SK-N-SH (cell line): ENCODE data around the gene RNU6-9. TPM values are rescaled to one million over a fixed set of nuclear protein-coding genes. Genes with fewer than 3 reads are reported as not detected.

Source experiments
- CTCF ChIA-PET: fragments of 300-600, 350-600 bp; formaldehyde crosslinking; extraction: SDS; loops from one replicate; lab custom pipeline; 2021; lab: Yijun Ruan, JAX
- POLR2A ChIA-PET: fragments of 350-600 bp; sonication (Branson Sonifier 250); formaldehyde crosslinking; extraction: SDS; loops from one replicate; lab custom pipeline; 2020; ENCODE audit warnings: antibody characterized with exemption, inconsistent platforms; lab: Yijun Ruan, JAX
- DNase-seq: peaks from one replicate; pipeline ENCODE4 v3.0.0; 2012
- H2AFZ ChIP-seq: fragments of 200-600 bp; sonication (generic); 2 replicates; pipeline ENCODE4 v1.8.1; 2016; ENCODE audit warnings: antibody characterized with exemption, mild to moderate bottlenecking, low read depth
- H3F3A ChIP-seq: fragments of 200-600 bp; sonication (generic); replicated peaks from 2 replicates; pipeline ENCODE3; 2016; ENCODE audit warnings: antibody characterized with exemption, mild to moderate bottlenecking; ENCODE audit not compliant: insufficient read depth
- H3K27ac ChIP-seq, 2 experiments: fragments of 200-500 bp in 1 of 2; fragments of 200-600 bp in 1 of 2; sonication (Bioruptor generic) in 1 of 2; sonication (generic), shearing (Covaris generic) in 1 of 2; 2 replicates each; pipeline versions ENCODE4 v1.5.1 to v1.6.1; 2014 to 2016; ENCODE audit warnings: low read depth in 2 of 2, inconsistent platforms in 1 of 2, low read length in 1 of 2, mild to moderate bottlenecking in 1 of 2, mixed read lengths in 1 of 2
- H3K27me3 ChIP-seq: fragments of 200-600 bp; sonication (generic), shearing (Covaris generic); 2 replicates; pipeline ENCODE4 v1.6.1; 2016; ENCODE audit warnings: mixed run types; ENCODE audit not compliant: insufficient read depth
- H3K36me3 ChIP-seq, 2 experiments: fragments of 200-500 bp in 1 of 2; fragments of 200-600 bp in 1 of 2; sonication (Bioruptor generic) in 1 of 2; sonication (generic) in 1 of 2; replicated peaks in 1 of 2; 2 replicates each; pipeline versions ENCODE3 to v1.5.1; 2014 to 2016; ENCODE audit warnings: low read length in 1 of 2, mild to moderate bottlenecking in 1 of 2; ENCODE audit not compliant: insufficient read depth in 2 of 2, control insufficient read depth in 1 of 2
- H3K4me1 ChIP-seq, 2 experiments: fragments of 200-500 bp in 1 of 2; fragments of 200-600 bp in 1 of 2; sonication (Bioruptor generic) in 1 of 2; sonication (generic), shearing (Covaris generic) in 1 of 2; 2 replicates each; pipeline versions ENCODE4 v1.5.1 to v1.6.1; 2014 to 2016; ENCODE audit warnings: low read depth in 1 of 2, low read length in 1 of 2, mixed run types in 1 of 2; ENCODE audit not compliant: insufficient read depth in 2 of 2, control insufficient read depth in 1 of 2
- H3K4me2 ChIP-seq: fragments of 200-600 bp; sonication (generic), shearing (Covaris generic); 2 replicates; pipeline ENCODE4 v1.6.1; 2017; ENCODE audit warnings: mixed run types
- H3K4me3 ChIP-seq, 2 experiments: fragments of 200-500 bp in 1 of 2; fragments of 200-600 bp in 1 of 2; sonication (Bioruptor generic) in 1 of 2; sonication (generic), shearing (Covaris generic) in 1 of 2; 2 replicates each; pipeline versions ENCODE4 v1.5.1 to v1.8.1; 2014 to 2016; ENCODE audit warnings: low read depth in 2 of 2, inconsistent platforms in 1 of 2, low read length in 1 of 2, mild to moderate bottlenecking in 1 of 2, mixed read lengths in 1 of 2, moderate library complexity in 1 of 2
- H3K79me2 ChIP-seq: fragments of 200-600 bp; sonication (generic); 2 replicates; pipeline ENCODE4 v1.8.1; 2017; ENCODE audit warnings: mild to moderate bottlenecking; ENCODE audit not compliant: insufficient read depth
- H3K9ac ChIP-seq: fragments of 200-600 bp; sonication (generic); 2 replicates; pipeline ENCODE4 v1.6.1; 2017; ENCODE audit warnings: mixed run types
- H3K9me2 ChIP-seq: fragments of 200-600 bp; sonication (generic); 2 replicates; pipeline ENCODE4 v1.6.1; 2017; ENCODE audit warnings: mixed run types
- H3K9me3 ChIP-seq: fragments of 200-600 bp; sonication (generic); 2 replicates; pipeline ENCODE4 v1.6.1; 2017; ENCODE audit warnings: mixed run types, mild to moderate bottlenecking, moderate library complexity
- H4K20me1 ChIP-seq: fragments of 200-600 bp; sonication (generic); 2 replicates; pipeline ENCODE4 v1.6.1; 2017; ENCODE audit warnings: mild to moderate bottlenecking, mixed run types; ENCODE audit not compliant: insufficient read depth
- CHD2 ChIP-seq: fragments of 150-350 bp; IDR thresholded peaks from 2 replicates; pipeline ENCODE4 v1.6.1; 2018; ENCODE audit warnings: low read length; ENCODE audit not compliant: partially characterized antibody
- FOSL2 ChIP-seq: IDR thresholded peaks from 2 replicates; pipeline ENCODE4 v1.4.0; 2012; ENCODE audit warnings: low read depth, mild to moderate bottlenecking, moderate library complexity, borderline replicate concordance
- FOXM1 ChIP-seq: IDR thresholded peaks from 2 replicates; pipeline ENCODE4 v1.4.0; 2012; ENCODE audit warnings: low read depth, mild to moderate bottlenecking
- JUND ChIP-seq: IDR thresholded peaks from 2 replicates; pipeline ENCODE4 v1.4.0; 2012
- MAX ChIP-seq: IDR thresholded peaks from 2 replicates; pipeline ENCODE4 v1.4.0; 2012; ENCODE audit warnings: low read depth
- NFIC ChIP-seq: IDR thresholded peaks from 2 replicates; pipeline ENCODE4 v1.4.0; 2012; ENCODE audit warnings: borderline replicate concordance
- NRF1 ChIP-seq: IDR thresholded peaks from 2 replicates; pipeline ENCODE4 v1.6.1; 2012; ENCODE audit warnings: low read depth, mild to moderate bottlenecking, low read length
- POLR2AphosphoS5 ChIP-seq: IDR thresholded peaks from 2 replicates; pipeline ENCODE4 v1.6.1; 2012; ENCODE audit warnings: low read depth, low read length
- REST ChIP-seq: IDR thresholded peaks from 2 replicates; pipeline ENCODE4 v1.6.1; 2012; ENCODE audit warnings: mild to moderate bottlenecking, low read depth, low read length, moderate library complexity
- RFX5 ChIP-seq: IDR thresholded peaks from 2 replicates; pipeline ENCODE4 v1.6.1; 2012; ENCODE audit warnings: mild to moderate bottlenecking, improper control_type of control experiment, low read length
- RXRA ChIP-seq: IDR thresholded peaks from 2 replicates; pipeline ENCODE4 v1.4.0; 2012; ENCODE audit warnings: low read depth, mild to moderate bottlenecking, borderline replicate concordance
- SMC3 ChIP-seq: IDR thresholded peaks from 2 replicates; pipeline ENCODE4 v1.6.1; 2012; ENCODE audit warnings: low read depth, low read length, improper control_type of control experiment
- TAF1 ChIP-seq: IDR thresholded peaks from 2 replicates; pipeline ENCODE4 v1.6.1; 2012; ENCODE audit warnings: low read depth, mild to moderate bottlenecking, low read length, moderate library complexity, borderline replicate concordance
- TCF12 ChIP-seq: IDR thresholded peaks from 2 replicates; pipeline ENCODE4 v1.4.0; 2012
- TEAD4 ChIP-seq: IDR thresholded peaks from 2 replicates; pipeline ENCODE4 v1.4.0; 2012; ENCODE audit warnings: mild to moderate bottlenecking, borderline replicate concordance; ENCODE audit not compliant: insufficient read depth
- USF1 ChIP-seq: IDR thresholded peaks from 2 replicates; pipeline ENCODE4 v1.4.0; 2012; ENCODE audit warnings: low read depth, borderline replicate concordance
- USF2 ChIP-seq: fragments of 150-350 bp; IDR thresholded peaks from 2 replicates; pipeline ENCODE4 v1.6.1; 2017; ENCODE audit warnings: antibody characterized with exemption, low read length, low read depth, borderline replicate concordance
- YY1 ChIP-seq: IDR thresholded peaks from 2 replicates; pipeline ENCODE4 v1.4.0; 2012; ENCODE audit warnings: low read depth, mild to moderate bottlenecking
- ZBTB33 ChIP-seq: IDR thresholded peaks from 2 replicates; pipeline ENCODE4 v1.4.0; 2012; ENCODE audit warnings: low read depth, borderline replicate concordance
- WGBS: methylation state at CpG from one replicate; pipeline ENCODE4 v1.1.6; 2017; ENCODE audit warnings: low lambda C conversion rate; 5-methylcytosine and 5-hydroxymethylcytosine counted together
- polyA plus RNA-seq, 3 experiments: library from polyadenylated mRNA; depleted of rRNA; stranded (reverse); fragments of >200 nt; gene quantifications; 2 replicates each; pipeline ENCODE4 v1.2.3, GENCODE V29; 2012

RNU6-9 gene
- polyA plus RNA-seq, 1 of the 3 experiments (the other 2 are of a cell fraction), result not detected

- DNase-seq, result no peak
- ChIA-PET POLR2A (no interaction called here), CTCF (interaction anchor here (0.8 kb wide), 1 partner anchor 17 kb away, joined by 3 read pairs; no protein-coding TSS in a partner anchor)
- peaks cover 0 to 12% of the 10 kb centered on the region in 2 experiments; a peak in 1 of 4 replicates for H3K4me1 ChIP-seq
- H3K9ac ChIP-seq, result no peak overlapping the region
- no peaks in the 10 kb centered on the region for H4K20me1 ChIP-seq
- no peak overlapping the region for H3K4me3 ChIP-seq
- H3K9me3 ChIP-seq, result no peaks in the 10 kb centered on the region
- no peaks in the 10 kb centered on the region for H3K9me2 ChIP-seq
- H3K36me3 ChIP-seq, result peaks cover 7 to 59% of the 10 kb centered on the region in 2 experiments
- 97% methylated on average over 24 of the region's 34 CpGs for WGBS
- TF ChIP-seq YY1, result no peak
- no peak for TF ChIP-seq NRF1
- no peak for TF ChIP-seq USF2
- TF ChIP-seq FOSL2, result no peak
- TF ChIP-seq RFX5, result no peak
- TF ChIP-seq REST, result no peak
- no peak for TF ChIP-seq TEAD4
- TF ChIP-seq RXRA, result no peak
- TF ChIP-seq NFIC, result no peak
- TF ChIP-seq POLR2AphosphoS5, result no peak
- no peak for TF ChIP-seq ZBTB33
- no peak for TF ChIP-seq JUND
- no peak for TF ChIP-seq TCF12
- no peak for TF ChIP-seq TAF1
- no peak for TF ChIP-seq MAX
- no peak for TF ChIP-seq USF1
- TF ChIP-seq SMC3, result no peak
- TF ChIP-seq CHD2, result no peak
- no peak for TF ChIP-seq FOXM1
- no peak overlapping the region for H3K4me2 ChIP-seq
- no peak overlapping the region for H2AFZ ChIP-seq
- no peaks in the 10 kb centered on the region for H3K27me3 ChIP-seq
- no peaks in the 10 kb centered on the region for H3F3A ChIP-seq
- H3K79me2 ChIP-seq, result no peaks in the 10 kb centered on the region
- H3K27ac ChIP-seq, result no peak overlapping the region
These were observed 11.8 kb upstream of the RNU6-9 start for GRCh38 chr19:881385-882071.
